ENCODE results near the gene HOXA11. TPM values are rescaled to one million over a fixed set of nuclear protein-coding genes. Genes with fewer than 3 reads are reported as not detected.

The HOXA11 gene
- polyA plus RNA-seq, 6 donors from 2014 or later, result not detected

DNA sequence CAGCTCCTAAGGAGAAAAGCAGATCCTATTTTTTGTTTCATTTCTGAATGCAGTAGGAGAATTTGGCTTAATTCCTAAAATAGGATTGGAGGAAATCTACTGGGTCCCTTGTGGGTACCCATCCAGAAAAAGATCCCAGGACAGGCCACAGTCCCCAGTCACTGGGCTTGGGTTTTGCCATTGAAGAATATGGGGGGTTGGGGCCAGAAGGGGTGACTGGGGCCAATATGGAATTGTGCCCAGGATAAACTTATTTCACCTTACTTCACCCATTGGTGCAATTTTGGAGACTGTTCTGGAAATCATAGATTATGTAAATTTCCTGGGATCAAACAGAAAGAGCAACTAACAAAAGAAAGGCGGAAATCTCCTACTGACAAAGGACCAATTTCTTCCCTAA lies 46.6 kb downstream of the HOXA11 start:
- Mint-ChIP-seq H3K9me3 (peaks cover 0 to 4% (median 0%) of the 10 kb centered on the region in 7 donors), H3K27me3 (peaks cover 59 to 83% (median 78%) of the 10 kb centered on the region in 3 donors), H3K4me3 (peak overlapping the region in 1 of 8 donors; percentile 70), H3K36me3 (no peaks in the 10 kb centered on the region), H3K4me1 (peaks cover 0 to 7% (median 7%) of the 10 kb centered on the region in 3 donors), H3K27ac (no peak overlapping the region)
- ATAC-seq (ENCODE audit: low read depth in 2 of 2) (no peak), DNase-seq (no peak)

- H3K27me3 Mint-ChIP-seq, result peaks cover 62 to 87% (median 81%) of the 10 kb centered on the region in 3 donors
These were observed 47.3 kb downstream of the HOXA11 start for GRCh38 chr7:27137640-27138315.

GRCh38 chr7:27134392-27134791 lies 50.6 kb downstream of the HOXA11 start:
- Mint-ChIP-seq H3K36me3 (no peaks in the 10 kb centered on the region), H3K27ac (no peak overlapping the region), H3K4me1 (no peaks in the 10 kb centered on the region), H3K4me3 (no peak overlapping the region), H3K9me3 (no peaks in the 10 kb centered on the region), H3K27me3 (peaks cover 47 to 77% (median 72%) of the 10 kb centered on the region in 3 donors)
- DNase-seq (no peak), ATAC-seq (ENCODE audit: low read depth in 2 of 2) (no peak)

More at GRCh38 chr7:27137640-27138315, 47.3 kb downstream of the HOXA11 start:
- no peak overlapping the region for H3K27ac Mint-ChIP-seq
- H3K4me3 Mint-ChIP-seq, result no peak overlapping the region
- H3K36me3 Mint-ChIP-seq, result no peaks in the 10 kb centered on the region
- no peak for ATAC-seq (ENCODE audit: low read depth in 2 of 2)
- H3K9me3 Mint-ChIP-seq, result peaks cover 0 to 4% (median 0%) of the 10 kb centered on the region in 7 donors
- DNase-seq, result no peak
- H3K4me1 Mint-ChIP-seq, result peaks cover 0 to 5% (median 4%) of the 10 kb centered on the region in 3 donors

GRCh38 chr7:27133409-27134231 lies 51.4 kb downstream of the HOXA11 start:
- Mint-ChIP-seq H3K4me1 (no peaks in the 10 kb centered on the region), H3K27ac (no peak overlapping the region), H3K4me3 (no peak overlapping the region), H3K27me3 (peaks cover 52 to 79% (median 75%) of the 10 kb centered on the region in 3 donors), H3K36me3 (no peaks in the 10 kb centered on the region), H3K9me3 (peaks cover 0 to 3% (median 0%) of the 10 kb centered on the region in 7 donors)
- ATAC-seq (ENCODE audit: low read depth in 2 of 2) (no peak), DNase-seq (no peak)

DNA sequence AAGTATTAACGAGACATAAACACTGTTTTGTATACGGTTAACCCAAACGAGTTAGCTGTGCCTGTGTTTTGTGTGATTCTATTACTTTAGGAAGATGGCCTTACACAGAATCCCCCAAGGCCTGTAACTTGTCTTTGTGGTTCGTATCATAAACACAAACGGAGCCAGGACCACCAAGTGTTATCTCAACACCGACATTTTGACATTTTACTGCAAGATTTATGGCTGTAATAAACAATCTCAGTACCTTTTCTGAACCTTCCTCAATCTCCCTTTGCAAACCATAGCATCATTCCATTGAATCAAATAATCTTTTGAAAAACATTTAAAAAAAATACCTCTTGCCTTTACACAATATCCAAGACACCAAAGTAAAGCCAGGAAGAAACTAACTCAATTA lies 52.1 kb downstream of the HOXA11 start:
- no peak overlapping the region for H3K27ac Mint-ChIP-seq
- H3K9me3 Mint-ChIP-seq, result peaks cover 0 to 3% (median 0%) of the 10 kb centered on the region in 7 donors
- DNase-seq, result no peak
- H3K27me3 Mint-ChIP-seq, result peaks cover 53 to 81% (median 76%) of the 10 kb centered on the region in 3 donors
- no peak for ATAC-seq (ENCODE audit: low read depth in 2 of 2)
- H3K4me3 Mint-ChIP-seq, result peak overlapping the region in 1 of 8 donors; percentile 9
- no peaks in the 10 kb centered on the region for H3K4me1 Mint-ChIP-seq
- H3K36me3 Mint-ChIP-seq, result no peaks in the 10 kb centered on the region

GRCh38 chr7:27132214-27132613 lies 52.8 kb downstream of the HOXA11 start:
- no peak for ATAC-seq (ENCODE audit: low read depth in 2 of 2)
- H3K4me3 Mint-ChIP-seq, result peak overlapping the region in 2 of 8 donors; percentile 15 to 42
- H3K9me3 Mint-ChIP-seq, result peaks cover 0 to 3% (median 0%) of the 10 kb centered on the region in 7 donors
- no peak for DNase-seq
- H3K36me3 Mint-ChIP-seq, result no peaks in the 10 kb centered on the region
- H3K27ac Mint-ChIP-seq, result no peak overlapping the region
- H3K27me3 Mint-ChIP-seq, result peaks cover 47 to 81% (median 76%) of the 10 kb centered on the region in 3 donors
- H3K4me1 Mint-ChIP-seq, result no peaks in the 10 kb centered on the region

DNA sequence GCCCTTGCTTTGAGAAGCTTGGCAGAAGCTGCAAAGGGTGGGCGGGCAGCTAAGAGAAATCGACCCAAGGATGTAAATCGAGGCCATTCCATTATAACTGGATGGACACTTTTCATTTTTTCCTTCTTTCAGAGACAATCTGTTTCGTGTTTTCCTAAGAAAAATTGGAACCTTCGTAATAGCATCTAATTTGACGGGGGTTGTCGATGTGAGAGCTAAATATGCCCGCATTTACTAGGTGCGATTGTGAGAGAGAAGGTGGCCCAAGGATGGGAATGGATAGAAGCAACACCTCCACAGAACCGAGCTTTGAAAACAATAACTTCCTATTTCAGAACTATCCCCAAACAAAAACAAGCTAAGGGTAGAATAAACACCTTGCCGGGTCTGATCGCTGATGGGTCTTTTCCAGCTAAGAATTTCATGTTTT lies 53.6 kb downstream of the HOXA11 start:
- DNase-seq, result no peak
- Mint-ChIP-seq H3K4me1 (no peaks in the 10 kb centered on the region), H3K36me3 (no peaks in the 10 kb centered on the region), H3K4me3 (peak overlapping the region; percentile 54 to 91 (median 78)), H3K27ac (no peak overlapping the region), H3K9me3 (peaks cover 0 to 3% (median 0%) of the 10 kb centered on the region in 7 donors), H3K27me3 (peaks cover 44 to 81% (median 78%) of the 10 kb centered on the region in 3 donors)
- ATAC-seq (ENCODE audit: low read depth in 2 of 2), result peak in 1 of 2 donors; percentile 11

Other genes starting within 250 kb of the HOXA11 start
- under 1 TPM in 1 of 6 donors, not detected in 5; 0.22 TPM for gene HOXA1, start 89.2 kb downstream of the HOXA11 start, polyA plus RNA-seq (ENCODE audit: low read depth in 6 of 6)
- gene HOXA2, start 82.5 kb downstream of the HOXA11 start, polyA plus RNA-seq (ENCODE audit: low read depth in 6 of 6), result not detected
- not detected for gene HOXA4, start 54.5 kb downstream of the HOXA11 start, polyA plus RNA-seq (ENCODE audit: low read depth in 6 of 6)
- not detected for gene HOXA5, start 41.6 kb downstream of the HOXA11 start, polyA plus RNA-seq (ENCODE audit: low read depth in 6 of 6)
- not detected for gene HOXA6, start 37.5 kb downstream of the HOXA11 start, polyA plus RNA-seq (ENCODE audit: low read depth in 6 of 6)
- not detected for gene HOXA3, start 32.6 kb downstream of the HOXA11 start, polyA plus RNA-seq (ENCODE audit: low read depth in 6 of 6)
- not detected for gene HOXA7, start 28.6 kb downstream of the HOXA11 start, polyA plus RNA-seq (ENCODE audit: low read depth in 6 of 6)
- gene HOXA9, start 19.7 kb downstream of the HOXA11 start, polyA plus RNA-seq (ENCODE audit: low read depth in 6 of 6), result not detected
- not detected for gene HOXA10, start 10.9 kb downstream of the HOXA11 start, polyA plus RNA-seq (ENCODE audit: low read depth in 6 of 6)
- not detected for gene HOXA13, start 14.9 kb upstream of the HOXA11 start, polyA plus RNA-seq (ENCODE audit: low read depth in 6 of 6)
- gene EVX1, start 57.6 kb upstream of the HOXA11 start, polyA plus RNA-seq (ENCODE audit: low read depth in 6 of 6), result not detected

Data from naive B cell (primary cell).